Cardiac septum (tissue), 1 donor: ENCODE measurements around the gene RAG1. TPM values are rescaled to one million over a fixed set of nuclear protein-coding genes. Genes with fewer than 3 reads are reported as not detected.

ENCODE experiments used
- DNase-seq: peaks from one replicate; pipeline ENCODE4 v3.0.0-alpha.2; 2020; ENCODE audit warnings: low spot score
- intact Hi-C: fragments of 100-400 bp; cut with DNase I; formaldehyde crosslinking; loops from one replicate; pipeline ENCODE4 v1.14.0; 2022
- total RNA-seq: library from RNA; stranded (reverse); fragmentation: NEBNext Ultra II Directional; extraction: Animal tissue kit (Norgen Biotek cat#: 25700); gene quantifications from one replicate; pipeline ENCODE4 v1.2.1, GENCODE V29; 2021
- donor health status: DM: no; HTN: no; CAD: no.

RAG1 gene
- total RNA-seq, 1 donor from 2014 or later, result 1.2 TPM

DNA sequence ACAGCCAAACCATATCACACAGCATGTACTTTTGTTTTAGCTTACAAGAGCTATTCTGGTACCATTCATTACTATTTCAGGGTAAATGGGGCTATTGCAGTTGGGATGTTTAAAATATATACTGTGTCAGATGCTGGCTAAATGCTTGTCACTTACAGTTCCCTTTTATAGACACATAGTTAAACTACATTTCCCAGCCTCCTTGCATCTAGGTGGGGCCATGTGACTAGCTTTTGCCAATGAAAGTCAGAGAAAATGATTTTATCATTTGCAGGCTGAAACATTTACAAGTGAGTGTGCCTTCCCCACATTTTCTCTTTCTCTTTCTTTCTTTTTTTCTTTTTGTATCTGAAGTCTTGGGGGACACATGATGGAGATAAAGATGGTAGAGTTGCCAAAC lies 18.7 kb downstream of the RAG1 start:
- intact Hi-C loops, result no loop called here
- no peak for DNase-seq

GRCh38 chr11:36588099-36588498 lies 20.3 kb downstream of the RAG1 start:
- intact Hi-C loops, result no loop called here
- no peak for DNase-seq

DNA sequence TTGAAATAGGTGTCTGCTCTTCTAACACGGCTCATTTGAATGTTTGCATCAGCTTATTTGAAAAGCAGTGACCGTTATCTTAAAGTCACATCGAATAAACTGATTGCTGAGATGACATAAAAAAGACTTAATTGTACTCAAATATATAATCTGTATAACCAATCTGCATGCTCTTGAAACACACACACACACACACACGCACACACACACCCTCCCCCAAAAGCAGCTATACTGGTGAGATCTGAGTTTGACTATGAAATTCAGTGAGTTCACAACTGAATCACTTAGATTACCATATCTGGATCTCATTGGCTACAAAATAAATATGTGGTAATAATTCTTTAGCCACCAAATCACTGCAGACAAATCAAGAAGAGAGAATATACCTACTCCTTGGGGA lies 22.7 kb downstream of the RAG1 start:
- intact Hi-C loops, result no loop called here
- DNase-seq, result no peak

DNA sequence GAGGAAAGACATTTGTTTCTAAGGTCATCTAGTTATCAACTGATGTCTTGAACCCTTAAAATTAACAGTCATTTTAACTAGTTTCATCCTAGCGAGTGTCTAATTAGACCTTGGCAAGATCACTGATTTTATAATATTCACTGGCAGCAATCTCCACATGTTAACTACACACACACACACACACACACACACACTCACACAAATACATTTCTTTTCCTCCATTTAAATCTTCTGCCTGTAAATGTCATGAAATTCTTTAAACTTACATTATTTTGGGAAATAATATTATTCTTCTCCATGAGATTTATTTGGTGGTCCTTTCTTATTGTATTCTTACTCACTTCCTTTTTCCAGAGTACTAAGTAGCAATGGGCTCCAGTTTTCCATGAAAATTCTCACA lies 23.6 kb downstream of the RAG1 start:
- intact Hi-C loops, result no loop called here
- DNase-seq, result no peak

- peak; percentile 76 for DNase-seq
- intact Hi-C loops, result no loop called here
These were observed 26.6 kb downstream of the RAG1 start, which contains the start of gene IFTAP for GRCh38 chr11:36594316-36594989. TSS of gene IFTAP (plus strand) at chr11:36594502. CDS start at chr11:36610104, 15,602 bp downstream.

- intact Hi-C loops, result no loop called here
- no peak for DNase-seq
These were observed 29.1 kb downstream of the RAG1 start for GRCh38 chr11:36596880-36597279.

DNA sequence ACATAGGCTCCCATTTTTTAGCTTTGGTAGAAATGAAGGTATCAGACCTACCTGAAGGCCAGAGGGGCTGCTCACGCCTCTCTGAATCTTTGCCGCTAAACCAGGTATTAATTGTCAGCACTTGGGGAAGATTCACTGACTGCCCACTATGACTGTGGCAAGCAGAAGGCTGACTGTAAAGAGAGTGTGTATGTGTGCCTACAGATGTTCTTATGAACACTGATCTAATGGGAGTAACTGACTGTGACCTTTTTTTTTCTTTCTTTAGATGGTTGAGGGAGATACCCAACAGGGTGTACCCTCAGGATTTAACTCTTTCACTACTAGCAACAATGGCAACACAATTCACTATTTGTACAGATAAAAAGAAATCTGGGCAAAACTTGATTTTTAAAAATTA lies 30.2 kb downstream of the RAG1 start, which contains the start of gene RAG2:
Gene RAG2 (minus strand): TSS at position 186 of the 400 bp plus-strand sequence. CDS start 4,068 bp downstream, outside the sequence.
- DNase-seq, result no peak
- intact Hi-C loops, result no loop called here

- intact Hi-C loops, result no loop called here
- DNase-seq, result no peak
These were observed 32.4 kb downstream of the RAG1 start for GRCh38 chr11:36600180-36600579.

- no peak for DNase-seq
- intact Hi-C loops, result no loop called here
These were observed 33.3 kb downstream of the RAG1 start for GRCh38 chr11:36601155-36601554.

GRCh38 chr11:36602135-36602534 lies 34.3 kb downstream of the RAG1 start:
- intact Hi-C loops, result no loop called here
- DNase-seq, result no peak

DNA sequence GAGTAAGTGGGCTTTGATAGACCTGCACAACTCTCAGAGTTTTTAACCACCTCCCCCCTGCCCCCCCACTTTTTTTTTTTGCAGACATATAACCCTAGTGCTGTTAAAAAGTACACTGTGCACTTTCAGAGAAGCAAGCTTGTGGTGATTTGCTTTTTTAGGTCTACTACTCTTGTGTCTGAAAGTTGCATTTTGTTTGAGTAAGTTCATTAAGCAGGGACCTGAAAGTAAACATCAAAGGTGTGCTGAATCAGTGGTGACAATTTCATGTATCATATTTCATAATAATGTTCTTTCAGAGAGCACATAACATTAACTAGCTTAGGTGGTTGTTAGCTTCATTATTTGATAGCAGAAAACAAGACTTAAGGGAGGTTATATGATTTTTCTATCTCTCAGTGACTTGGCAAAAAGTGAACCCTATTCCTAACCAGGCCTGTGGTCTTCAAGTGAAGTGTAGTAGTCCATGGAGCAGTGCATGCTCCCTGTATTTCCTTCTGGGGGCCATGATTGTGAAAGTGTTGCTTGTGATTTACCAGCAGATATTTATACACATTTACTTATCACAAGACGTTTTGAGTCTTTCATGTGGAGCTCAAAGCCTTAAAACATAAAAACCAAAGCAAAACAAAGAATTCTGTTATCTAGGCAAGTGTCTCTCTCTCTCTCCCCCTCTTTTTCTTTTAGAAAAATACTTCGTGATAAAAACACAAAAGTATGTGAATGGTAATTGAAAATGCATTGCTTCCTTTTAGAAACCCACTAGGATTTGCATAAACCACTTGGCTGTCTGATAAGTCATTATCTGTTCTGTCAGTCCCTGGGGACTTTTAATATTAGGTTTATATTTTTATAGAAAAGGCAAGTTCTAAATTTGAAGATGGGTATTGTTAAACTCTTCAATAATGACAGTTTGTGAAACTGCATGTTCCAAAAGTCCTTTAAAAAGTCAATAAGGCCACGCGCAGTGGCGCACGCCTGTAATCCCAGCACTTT lies 37.7 kb downstream of the RAG1 start:
- DNase-seq, result no peak
- intact Hi-C loops, result no loop called here

GRCh38 chr11:36608491-36609199 lies 40.8 kb downstream of the RAG1 start:
- intact Hi-C loops, result no loop called here

DNA sequence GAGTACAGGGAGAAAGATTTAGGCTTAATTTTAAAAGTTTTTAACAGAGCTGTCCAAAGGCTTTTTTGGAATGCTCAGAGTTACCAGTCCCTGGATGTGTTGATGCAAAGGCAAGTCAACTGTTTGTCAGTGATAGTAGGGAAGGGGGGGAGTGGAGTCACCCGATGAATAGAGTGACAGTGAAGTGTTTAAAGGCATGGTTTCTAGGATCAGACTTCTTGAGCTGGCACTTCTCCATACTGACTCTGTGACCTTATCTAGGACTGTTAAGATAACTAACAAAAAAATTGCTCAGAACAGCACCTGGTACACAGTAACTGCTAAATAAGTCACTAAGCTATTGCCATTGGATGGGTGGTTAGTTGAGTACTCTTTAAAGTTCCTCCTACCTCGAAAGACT lies 41.6 kb downstream of the RAG1 start:
- DNase-seq, result no peak
- intact Hi-C loops, result no loop called here

More at GRCh38 chr11:36608491-36609199, 40.8 kb downstream of the RAG1 start:
- no peak for DNase-seq

DNA sequence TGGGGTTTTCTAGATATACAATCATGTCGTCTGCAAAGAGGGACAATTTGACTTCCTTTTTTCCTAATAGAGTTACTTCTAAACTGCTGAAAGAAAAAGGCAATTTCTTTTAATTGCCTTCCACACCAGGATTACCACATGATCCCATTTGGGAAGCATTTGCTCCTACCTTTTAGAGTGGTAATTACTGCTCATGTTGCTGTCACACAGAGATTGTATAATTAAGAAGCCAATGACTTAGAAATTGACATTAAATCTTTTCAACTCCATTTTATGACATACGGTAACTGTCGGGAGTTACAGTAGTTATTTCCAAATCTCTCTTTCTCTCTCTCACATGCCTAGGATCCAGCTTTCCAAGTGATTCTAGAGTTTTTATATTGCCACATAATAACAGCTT lies 48.0 kb downstream of the RAG1 start:
- DNase-seq, result no peak
- intact Hi-C loops, result no loop called here

DNA sequence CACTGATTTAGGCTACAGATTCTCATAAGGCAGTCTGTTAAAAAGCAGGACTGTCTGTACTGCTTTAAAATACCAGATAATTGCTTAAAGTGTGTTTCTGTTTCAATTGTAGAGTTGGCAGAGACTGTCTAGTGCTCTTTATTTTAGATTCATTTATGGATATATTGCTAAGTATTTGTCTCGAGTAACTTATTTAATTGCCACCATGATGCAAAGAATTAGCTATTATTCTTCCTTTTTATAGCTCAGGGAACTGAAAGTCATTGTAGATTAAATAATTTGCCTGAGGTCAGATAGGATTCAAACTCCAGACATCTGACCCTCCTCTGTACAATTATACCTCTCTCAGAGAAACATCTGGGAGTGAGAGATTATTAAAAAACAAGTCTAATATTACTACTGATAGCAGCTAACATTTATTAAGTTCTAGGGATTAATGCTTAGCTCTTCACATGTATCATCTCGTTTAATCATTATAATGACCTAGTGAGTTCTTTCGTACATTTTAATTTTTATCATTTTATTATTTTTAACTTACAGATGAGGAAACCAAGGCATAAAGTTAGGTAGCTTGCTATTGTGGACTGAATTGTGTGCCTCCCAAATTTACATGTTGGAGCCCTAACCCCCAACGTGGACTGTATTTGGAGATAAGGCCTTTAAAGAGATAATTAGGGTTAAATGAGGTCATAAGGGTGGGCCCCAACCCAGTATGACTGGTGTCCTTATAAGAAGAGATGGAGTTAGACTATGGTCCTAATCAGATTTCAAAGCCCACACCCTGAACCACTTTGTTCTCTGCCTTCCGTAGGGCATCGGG lies 49.9 kb downstream of the RAG1 start:
- intact Hi-C loops, result no loop called here

DNA sequence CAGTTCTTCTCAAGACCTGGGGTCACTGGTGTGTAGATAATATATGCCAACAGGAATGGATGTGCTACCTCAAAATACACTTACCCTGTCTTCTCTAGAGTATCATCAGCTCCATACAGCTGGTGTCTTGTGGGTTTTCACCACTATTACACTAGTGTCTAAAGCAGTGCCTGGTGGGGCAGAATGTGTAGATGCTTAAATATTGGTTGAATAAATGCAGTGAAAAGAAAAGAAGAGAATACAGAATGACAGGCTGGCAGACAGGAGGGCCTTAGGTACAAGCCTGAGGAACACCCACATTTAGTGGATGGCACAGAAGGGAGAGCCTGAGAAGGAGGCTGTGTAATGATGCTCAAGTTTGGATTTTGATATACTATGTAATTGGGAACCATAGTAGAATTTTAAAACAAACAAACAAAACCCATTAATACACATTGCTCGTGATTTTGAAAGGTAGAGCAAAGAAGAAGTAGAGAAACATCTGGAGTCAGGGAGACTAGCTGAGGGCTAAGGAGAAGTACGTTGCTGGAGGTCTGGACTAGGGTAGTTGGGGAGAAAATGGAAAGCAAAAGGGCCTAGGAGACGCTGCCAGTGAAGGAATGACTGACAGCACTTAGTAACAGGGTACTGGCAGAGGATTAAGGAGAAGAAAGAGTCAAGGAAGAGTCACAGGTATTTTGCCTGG lies 50.7 kb downstream of the RAG1 start:
- DNase-seq, result no peak
- intact Hi-C loops, result no loop called here

More for the DNA sequence above, 49.9 kb downstream of the RAG1 start:
- DNase-seq, result no peak

- intact Hi-C loops, result no loop called here
- DNase-seq, result no peak
These were observed 51.7 kb downstream of the RAG1 start for GRCh38 chr11:36619502-36619901.

DNA sequence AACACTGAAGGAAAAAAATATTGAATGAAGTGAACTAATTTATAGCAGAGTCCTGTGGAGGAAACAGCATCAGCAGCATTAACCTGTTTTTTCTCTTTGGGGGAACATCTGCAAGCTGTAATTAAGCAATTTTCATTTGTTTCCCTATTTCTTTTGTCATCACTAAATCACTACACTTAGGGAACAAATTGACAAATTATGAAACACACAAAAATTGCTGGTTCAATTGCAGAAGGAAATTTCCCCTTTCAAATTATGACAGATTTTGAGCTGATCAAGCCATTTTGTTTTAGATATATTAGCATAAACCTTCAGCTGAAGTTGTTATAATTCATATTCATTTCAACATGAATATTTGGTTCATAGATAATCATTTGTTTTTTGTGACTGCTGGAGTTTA lies 52.4 kb downstream of the RAG1 start:
- DNase-seq, result no peak
- intact Hi-C loops, result loop anchor here (5.0 kb wide), 1 partner anchor 58 kb away; no protein-coding TSS in a partner anchor
